Measurements from ENCODE around the gene FAM234B. TPM values are rescaled to one million over a fixed set of nuclear protein-coding genes. Genes with fewer than 3 reads are reported as not detected.

The FAM234B gene
- total RNA-seq, 1 donor, result 3.3 TPM

DNA sequence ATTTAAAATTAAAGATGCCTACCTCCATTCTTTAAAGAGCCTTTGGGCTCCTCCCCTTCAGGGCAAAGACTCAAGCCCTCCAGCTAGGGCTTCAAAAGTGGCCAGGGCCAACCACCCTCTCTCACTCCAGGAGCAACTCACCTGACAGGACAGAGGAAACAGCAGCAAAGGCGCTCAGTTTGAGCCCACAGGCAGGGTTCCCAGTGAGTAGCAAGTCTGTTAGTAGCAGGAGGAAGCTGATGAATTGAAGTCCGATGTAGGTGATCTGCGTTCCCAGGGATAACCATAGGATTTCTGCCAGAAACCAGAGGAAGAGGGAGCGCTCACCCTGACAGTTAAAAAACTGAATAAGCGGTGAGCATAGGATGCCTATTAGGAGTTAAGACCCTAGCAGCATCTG is 43.6 kb downstream of the FAM234B start:
- TF ChIP-seq CTCF (IDR thresholded peaks at IDR 0.05; ENCODE audit: extremely low read depth, low read depth, low read length), result no peak
- Histone ChIP-seq H3K79me2 (ENCODE audit: insufficient read depth, low read length) (no peaks in the 10 kb centered on the region), H3K4me3 (ENCODE audit: insufficient read depth, low read length) (no peak overlapping the region), H4K20me1 (ENCODE audit: insufficient read depth, low read length) (no peaks in the 10 kb centered on the region), H3K9me3 (ENCODE audit: low read depth, low read length) (no peaks in the 10 kb centered on the region), H3K27ac (ENCODE audit: low read depth, low read length) (no peak overlapping the region), H2AFZ (ENCODE audit: low read length) (no peak overlapping the region), H3K36me3 (ENCODE audit: insufficient read depth, low read length) (no peaks in the 10 kb centered on the region), H3K4me1 (ENCODE audit: insufficient read depth, low read length) (no peaks in the 10 kb centered on the region), H3K27me3 (ENCODE audit: insufficient read depth, low read length) (no peaks in the 10 kb centered on the region), H3K4me2 (ENCODE audit: insufficient read depth, low read length) (no peak overlapping the region)
- no peak for DNase-seq (ENCODE audit: insufficient read length, low spot score, missing footprints)

DNA sequence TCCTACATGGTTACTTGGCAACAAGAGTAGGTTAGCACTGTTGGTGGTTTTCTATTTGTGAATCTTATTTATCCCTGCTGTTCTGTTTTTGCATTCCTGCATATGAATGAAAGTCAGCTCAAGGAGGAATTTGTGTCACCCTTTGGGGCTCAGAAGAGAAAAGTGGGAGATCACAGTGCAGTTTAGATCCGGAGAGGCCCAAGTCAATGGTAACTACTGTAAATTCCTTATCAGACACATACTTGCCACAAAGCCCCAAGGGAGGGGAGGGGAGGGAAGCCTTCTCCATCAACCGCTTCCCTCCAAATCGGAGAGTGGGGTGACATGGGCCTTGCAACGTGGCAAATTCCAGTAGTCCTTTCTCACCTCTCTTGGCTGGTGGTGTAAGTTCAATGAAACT is 44.3 kb downstream of the FAM234B start:
- no peak for DNase-seq (ENCODE audit: insufficient read length, low spot score, missing footprints)
- TF ChIP-seq CTCF (IDR thresholded peaks at IDR 0.05; ENCODE audit: extremely low read depth, low read depth, low read length), result no peak
- no peaks in the 10 kb centered on the region for H3K36me3 ChIP-seq (ENCODE audit: insufficient read depth, low read length)

DNA sequence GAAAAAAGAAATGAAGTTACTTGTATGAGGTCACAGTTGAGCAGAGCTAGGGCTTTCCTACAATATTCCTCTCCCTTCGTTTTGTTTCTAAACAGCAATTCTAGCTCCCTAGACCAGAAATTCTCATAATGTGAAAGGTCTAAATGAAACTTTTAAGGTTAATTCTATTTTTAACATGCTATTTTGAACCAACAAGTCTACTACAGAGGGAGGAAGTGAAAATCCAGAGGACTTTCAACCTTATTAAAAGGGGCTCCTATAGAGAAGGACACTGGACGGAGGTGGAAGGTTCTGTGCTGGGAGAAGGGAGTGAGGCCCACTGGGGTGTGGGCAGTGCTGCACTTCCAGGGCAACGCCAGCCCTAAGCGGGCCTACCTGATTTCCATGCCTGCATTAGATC is 45.9 kb downstream of the FAM234B start:
- no peaks in the 10 kb centered on the region for H3K9me3 ChIP-seq (ENCODE audit: low read depth, low read length)
- no peak for TF ChIP-seq CTCF (IDR thresholded peaks at IDR 0.05; ENCODE audit: extremely low read depth, low read depth, low read length)
- H4K20me1 ChIP-seq (ENCODE audit: insufficient read depth, low read length), result no peaks in the 10 kb centered on the region
- no peak for DNase-seq (ENCODE audit: insufficient read length, low spot score, missing footprints)
- no peaks in the 10 kb centered on the region for H3K79me2 ChIP-seq (ENCODE audit: insufficient read depth, low read length)
- no peak overlapping the region for H3K4me3 ChIP-seq (ENCODE audit: insufficient read depth, low read length)
- H3K36me3 ChIP-seq (ENCODE audit: insufficient read depth, low read length), result no peaks in the 10 kb centered on the region
- no peak overlapping the region for H2AFZ ChIP-seq (ENCODE audit: low read length)
- peaks cover 23% of the 10 kb centered on the region for H3K4me1 ChIP-seq (ENCODE audit: insufficient read depth, low read length)
- no peaks in the 10 kb centered on the region for H3K27me3 ChIP-seq (ENCODE audit: insufficient read depth, low read length)
- no peak overlapping the region for H3K27ac ChIP-seq (ENCODE audit: low read depth, low read length)
- no peak overlapping the region for H3K4me2 ChIP-seq (ENCODE audit: insufficient read depth, low read length)

More for the DNA sequence above, 44.3 kb downstream of the FAM234B start:
- no peak overlapping the region for H3K4me3 ChIP-seq (ENCODE audit: insufficient read depth, low read length)
- H4K20me1 ChIP-seq (ENCODE audit: insufficient read depth, low read length), result no peaks in the 10 kb centered on the region
- no peak overlapping the region for H3K27ac ChIP-seq (ENCODE audit: low read depth, low read length)
- no peaks in the 10 kb centered on the region for H3K79me2 ChIP-seq (ENCODE audit: insufficient read depth, low read length)
- no peak overlapping the region for H2AFZ ChIP-seq (ENCODE audit: low read length)
- no peak overlapping the region for H3K4me2 ChIP-seq (ENCODE audit: insufficient read depth, low read length)
- H3K27me3 ChIP-seq (ENCODE audit: insufficient read depth, low read length), result no peaks in the 10 kb centered on the region
- peaks cover 7% of the 10 kb centered on the region for H3K4me1 ChIP-seq (ENCODE audit: insufficient read depth, low read length)
- H3K9me3 ChIP-seq (ENCODE audit: low read depth, low read length), result no peaks in the 10 kb centered on the region

DNA sequence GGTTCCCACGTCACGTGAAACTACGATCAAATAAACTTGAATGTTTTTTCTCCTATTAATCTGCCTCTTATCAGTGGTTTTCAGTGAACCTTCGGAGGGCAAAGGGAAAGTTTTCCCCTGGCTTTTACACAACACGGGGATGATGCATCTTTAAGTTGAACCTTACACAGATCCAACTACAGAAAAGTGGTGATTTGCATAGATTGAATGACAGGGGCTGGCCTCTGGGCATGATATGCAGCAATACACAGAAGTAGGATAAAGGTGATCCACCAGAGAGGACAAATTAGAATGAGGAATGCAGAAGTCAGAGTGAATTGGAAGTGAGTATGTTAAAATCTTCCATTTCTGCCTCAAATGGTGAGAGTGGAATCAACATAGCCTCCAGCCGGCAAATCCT is 47.7 kb downstream of the FAM234B start:
- no peak overlapping the region for H3K4me2 ChIP-seq (ENCODE audit: insufficient read depth, low read length)
- H3K4me1 ChIP-seq (ENCODE audit: insufficient read depth, low read length), result peaks cover 24% of the 10 kb centered on the region
- no peaks in the 10 kb centered on the region for H3K79me2 ChIP-seq (ENCODE audit: insufficient read depth, low read length)
- H3K27ac ChIP-seq (ENCODE audit: low read depth, low read length), result no peak overlapping the region
- H3K4me3 ChIP-seq (ENCODE audit: insufficient read depth, low read length), result no peak overlapping the region
- H2AFZ ChIP-seq (ENCODE audit: low read length), result no peak overlapping the region
- DNase-seq (ENCODE audit: insufficient read length, low spot score, missing footprints), result no peak
- H4K20me1 ChIP-seq (ENCODE audit: insufficient read depth, low read length), result no peaks in the 10 kb centered on the region
- no peaks in the 10 kb centered on the region for H3K9me3 ChIP-seq (ENCODE audit: low read depth, low read length)
- no peak for TF ChIP-seq CTCF (IDR thresholded peaks at IDR 0.05; ENCODE audit: extremely low read depth, low read depth, low read length)
- H3K36me3 ChIP-seq (ENCODE audit: insufficient read depth, low read length), result no peaks in the 10 kb centered on the region
- no peaks in the 10 kb centered on the region for H3K27me3 ChIP-seq (ENCODE audit: insufficient read depth, low read length)
